ENCODE results near the gene GALNS. TPM values are rescaled to one million over a fixed set of nuclear protein-coding genes. Genes with fewer than 3 reads are reported as not detected.

The GALNS gene
- total and polyA plus RNA-seq, 2 of the 13 experiments (the other 11 are each of a cell fraction or from before 2014, with no cell fraction given), result 9.2 to 9.8 TPM

GRCh38 chr16:88804552-88805339, 52.0 kb downstream of the GALNS start (continued):
- TF ChIP-seq ZNF691 (CRISPR knock-in tag; IDR thresholded peaks at IDR 0.05; ENCODE audit: borderline replicate concordance, low read depth), result 0 out of 2 replicates have a peak, but pooled peaks have one; percentile 74
- peak; percentile 38; the same call in 1 of the 2 replicates for TF ChIP-seq MEIS2 (CRISPR knock-in tag; IDR thresholded peaks at IDR 0.05)
- TF ChIP-seq, protein P1, sequence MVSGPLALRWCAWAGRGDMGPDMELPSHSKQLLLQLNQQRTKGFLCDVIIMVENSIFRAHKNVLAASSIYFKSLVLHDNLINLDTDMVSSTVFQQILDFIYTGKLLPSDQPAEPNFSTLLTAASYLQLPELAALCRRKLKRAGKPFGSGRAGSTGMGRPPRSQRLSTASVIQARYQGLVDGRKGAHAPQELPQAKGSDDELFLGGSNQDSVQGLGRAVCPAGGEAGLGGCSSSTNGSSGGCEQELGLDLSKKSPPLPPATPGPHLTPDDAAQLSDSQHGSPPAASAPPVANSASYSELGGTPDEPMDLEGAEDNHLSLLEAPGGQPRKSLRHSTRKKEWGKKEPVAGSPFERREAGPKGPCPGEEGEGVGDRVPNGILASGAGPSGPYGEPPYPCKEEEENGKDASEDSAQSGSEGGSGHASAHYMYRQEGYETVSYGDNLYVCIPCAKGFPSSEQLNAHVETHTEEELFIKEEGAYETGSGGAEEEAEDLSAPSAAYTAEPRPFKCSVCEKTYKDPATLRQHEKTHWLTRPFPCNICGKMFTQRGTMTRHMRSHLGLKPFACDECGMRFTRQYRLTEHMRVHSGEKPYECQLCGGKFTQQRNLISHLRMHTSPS (CRISPR knock-in tag; IDR thresholded peaks at IDR 0.05; ENCODE audit: low read depth), result peak; percentile 83
- TF ChIP-seq, protein P2, sequence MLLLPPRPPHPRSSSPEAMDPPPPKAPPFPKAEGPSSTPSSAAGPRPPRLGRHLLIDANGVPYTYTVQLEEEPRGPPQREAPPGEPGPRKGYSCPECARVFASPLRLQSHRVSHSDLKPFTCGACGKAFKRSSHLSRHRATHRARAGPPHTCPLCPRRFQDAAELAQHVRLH (CRISPR knock-in tag; IDR thresholded peaks at IDR 0.05; ENCODE audit: borderline replicate concordance, low read depth), result no peak
- no peak for TF ChIP-seq DBP (CRISPR knock-in tag; IDR thresholded peaks at IDR 0.05; ENCODE audit: not compliant biosample characterization)
- peak; percentile 74; the same call in 1 of the 2 replicates for TF ChIP-seq ZNF572 (CRISPR knock-in tag; IDR thresholded peaks at IDR 0.05)
- TF ChIP-seq NFE2L2 (IDR thresholded peaks at IDR 0.05; ENCODE audit: low read length), result no peak
- no peak for TF ChIP-seq RAD51 (IDR thresholded peaks at IDR 0.05; ENCODE audit: borderline replicate concordance)
- TF ChIP-seq SP5 (CRISPR knock-in tag; IDR thresholded peaks at IDR 0.05; ENCODE audit: borderline replicate concordance, low read depth), result peak; percentile 33; the same call in 1 of the 2 replicates
- TF ChIP-seq REL (CRISPR knock-in tag; conservative IDR thresholded peaks at IDR 0.05), result peak; percentile 71; the same call in 1 of the 2 replicates
- peak; percentile 10; the same call in 1 of the 2 replicates for TF ChIP-seq STAG1 (CRISPR knock-in tag; IDR thresholded peaks at IDR 0.05)
- TF ChIP-seq FLYWCH1 (CRISPR knock-in tag; IDR thresholded peaks at IDR 0.05), result no peak
- TF ChIP-seq PHF5A (CRISPR knock-in tag; IDR thresholded peaks at IDR 0.05; ENCODE audit: low read depth, unreplicated experiment), result no peak
- no peak for TF ChIP-seq AFF4 (CRISPR knock-in tag; IDR thresholded peaks at IDR 0.05)
- no peak for TF ChIP-seq NFYB (CRISPR knock-in tag; IDR thresholded peaks at IDR 0.05)
- TF ChIP-seq ZNF614 (CRISPR knock-in tag; IDR thresholded peaks at IDR 0.05; ENCODE audit: borderline replicate concordance), result peak; percentile 12; the same call in 1 of the 2 replicates
- no peak for TF ChIP-seq ZSCAN29 (CRISPR knock-in tag; conservative IDR thresholded peaks at IDR 0.05)
- TF ChIP-seq TAF1 (CRISPR knock-in tag; IDR thresholded peaks at IDR 0.05), result peak; percentile 44; the same call in 1 of the 2 replicates
- no peak for TF ChIP-seq GABPA (IDR thresholded peaks at IDR 0.05; ENCODE audit: low read depth, low read length)
- no peak for TF ChIP-seq GABPA (CRISPR knock-in tag; IDR thresholded peaks at IDR 0.05; ENCODE audit: low read depth)
- TF ChIP-seq ZNF44 (CRISPR knock-in tag; IDR thresholded peaks at IDR 0.05), result no peak
